ENCODE results near the gene KDM6A.

DNA sequence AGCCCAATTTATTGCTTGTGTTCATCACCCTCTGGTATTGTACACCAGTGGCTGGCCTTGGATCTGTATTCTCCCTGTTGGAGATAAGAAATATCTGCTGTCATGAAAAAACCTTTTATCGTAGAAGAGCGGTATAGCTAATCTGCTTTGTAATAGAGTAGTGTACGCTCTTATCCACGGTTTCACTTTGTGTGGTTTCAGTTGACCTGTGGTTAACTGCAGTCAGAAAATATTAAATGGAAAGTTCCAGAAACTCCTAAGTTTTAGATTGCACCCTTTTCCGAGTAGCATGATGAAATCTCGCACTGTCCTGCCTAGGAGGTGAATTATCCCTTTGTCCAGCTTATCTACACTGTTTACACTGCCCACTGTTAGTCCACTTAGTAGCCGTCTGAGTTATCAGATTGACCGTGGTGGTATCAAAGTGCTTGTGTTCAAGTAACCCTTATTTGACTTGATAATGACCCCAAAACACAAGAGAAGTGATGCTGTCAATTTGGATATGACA lies 42.4 kb downstream of the KDM6A start:
- TF ChIP-seq, protein P1, sequence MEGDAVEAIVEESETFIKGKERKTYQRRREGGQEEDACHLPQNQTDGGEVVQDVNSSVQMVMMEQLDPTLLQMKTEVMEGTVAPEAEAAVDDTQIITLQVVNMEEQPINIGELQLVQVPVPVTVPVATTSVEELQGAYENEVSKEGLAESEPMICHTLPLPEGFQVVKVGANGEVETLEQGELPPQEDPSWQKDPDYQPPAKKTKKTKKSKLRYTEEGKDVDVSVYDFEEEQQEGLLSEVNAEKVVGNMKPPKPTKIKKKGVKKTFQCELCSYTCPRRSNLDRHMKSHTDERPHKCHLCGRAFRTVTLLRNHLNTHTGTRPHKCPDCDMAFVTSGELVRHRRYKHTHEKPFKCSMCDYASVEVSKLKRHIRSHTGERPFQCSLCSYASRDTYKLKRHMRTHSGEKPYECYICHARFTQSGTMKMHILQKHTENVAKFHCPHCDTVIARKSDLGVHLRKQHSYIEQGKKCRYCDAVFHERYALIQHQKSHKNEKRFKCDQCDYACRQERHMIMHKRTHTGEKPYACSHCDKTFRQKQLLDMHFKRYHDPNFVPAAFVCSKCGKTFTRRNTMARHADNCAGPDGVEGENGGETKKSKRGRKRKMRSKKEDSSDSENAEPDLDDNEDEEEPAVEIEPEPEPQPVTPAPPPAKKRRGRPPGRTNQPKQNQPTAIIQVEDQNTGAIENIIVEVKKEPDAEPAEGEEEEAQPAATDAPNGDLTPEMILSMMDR (IDR thresholded peaks at IDR 0.05; ENCODE audit: extremely low read depth in 1 of 2, insufficient read depth in 1 of 2, low read depth in 1 of 2, low read length in 2 of 2) = no peak
- TF ChIP-seq POLR2A (IDR thresholded peaks at IDR 0.05; ENCODE audit: low read depth, low read length) (no peak), POLR2AphosphoS5 (IDR thresholded peaks at IDR 0.05; ENCODE audit: insufficient read depth, low read depth, low read length) (no peak), EZH2 (IDR thresholded peaks at IDR 0.05; ENCODE audit: borderline replicate concordance, low read depth, low read length, severe bottlenecking) (no peak), GATA2 (IDR thresholded peaks at IDR 0.05; ENCODE audit: insufficient read depth, insufficient read length, low read depth, low read length) (no peak), FOS (IDR thresholded peaks at IDR 0.05; ENCODE audit: borderline replicate concordance, insufficient read depth, low read length) (no peak)
- TF ChIP-seq, protein P2, sequence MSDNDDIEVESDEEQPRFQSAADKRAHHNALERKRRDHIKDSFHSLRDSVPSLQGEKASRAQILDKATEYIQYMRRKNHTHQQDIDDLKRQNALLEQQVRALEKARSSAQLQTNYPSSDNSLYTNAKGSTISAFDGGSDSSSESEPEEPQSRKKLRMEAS (IDR thresholded peaks at IDR 0.05; ENCODE audit: insufficient read depth, insufficient read length) = no peak
